Anterior cingulate cortex (tissue), 58 donors: Measurements from ENCODE around the gene CAMK1D.

Experiments used
- DNase-seq, 58 donors: peaks; one replicate each; lab custom pipeline; 2025; lab: John Stamatoyannopoulos, UW

CAMK1D gene

GRCh38 chr10:12396567-12396966 is 47.2 kb downstream of the CAMK1D start:
- peak in 13 of 58 donors; percentile 6 to 66 (median 17) for DNase-seq

- no peak for DNase-seq
These were observed 48.0 kb downstream of the CAMK1D start for GRCh38 chr10:12397147-12397896.

GRCh38 chr10:12397941-12398340 is 48.6 kb downstream of the CAMK1D start:
- no peak for DNase-seq

GRCh38 chr10:12400266-12400931 is 51.1 kb downstream of the CAMK1D start:
- no peak for DNase-seq

- DNase-seq = no peak
These were observed 52.1 kb downstream of the CAMK1D start for GRCh38 chr10:12401466-12401865.

- DNase-seq = no peak
These were observed 53.8 kb downstream of the CAMK1D start for GRCh38 chr10:12403119-12403518.

- DNase-seq = no peak
These were observed 56.3 kb downstream of the CAMK1D start for GRCh38 chr10:12405342-12406320.

GRCh38 chr10:12406764-12407400 is 57.5 kb downstream of the CAMK1D start:
- no peak for DNase-seq

GRCh38 chr10:12408472-12408871 is 59.1 kb downstream of the CAMK1D start:
- DNase-seq = no peak

GRCh38 chr10:12409161-12409560 is 59.8 kb downstream of the CAMK1D start:
- DNase-seq = no peak

GRCh38 chr10:12409613-12410012 is 60.3 kb downstream of the CAMK1D start:
- DNase-seq = no peak

- DNase-seq = no peak
These were observed 63.5 kb downstream of the CAMK1D start for GRCh38 chr10:12412666-12413368.

GRCh38 chr10:12413369-12413711 is 64.0 kb downstream of the CAMK1D start:
- no peak for DNase-seq

GRCh38 chr10:12414278-12414989 is 65.1 kb downstream of the CAMK1D start:
- peak in 2 of 58 donors; percentile 2 to 32 for DNase-seq

GRCh38 chr10:12416344-12417050 is 67.2 kb downstream of the CAMK1D start:
- no peak for DNase-seq

- no peak for DNase-seq
These were observed 68.0 kb downstream of the CAMK1D start for GRCh38 chr10:12417331-12417730.

GRCh38 chr10:12418000-12418399 is 68.7 kb downstream of the CAMK1D start:
- DNase-seq = no peak

- DNase-seq = no peak
These were observed 69.4 kb downstream of the CAMK1D start for GRCh38 chr10:12418725-12419261.
